Endodermal cell (in vitro differentiated cells): Measurements from ENCODE around the gene ARHGAP22. TPM values are rescaled to one million over a fixed set of nuclear protein-coding genes. Genes with fewer than 3 reads are reported as not detected.
A peak's percentile ranks its signal among the peaks of the same experiment; 100 is the strongest.

Experiments used
- DNase-seq: peaks from one replicate; pipeline ENCODE4 v3.0.0-alpha.2; 2017
- H3K27ac ChIP-seq: 2 replicates; pipeline ENCODE4 v1.5.1; 2013; ENCODE audit warnings: mild to moderate bottlenecking, low read depth, low read length, moderate library complexity
- H3K27me3 ChIP-seq: 2 replicates; pipeline ENCODE4 v1.6.1; 2013; ENCODE audit warnings: mild to moderate bottlenecking, low read length, moderate library complexity; ENCODE audit not compliant: insufficient read depth, control insufficient read depth, poor library complexity, severe bottlenecking
- H3K36me3 ChIP-seq: 2 replicates; pipeline ENCODE4 v1.7.0; 2013; ENCODE audit warnings: mild to moderate bottlenecking, low read length, moderate library complexity; ENCODE audit not compliant: control insufficient read depth, insufficient read depth
- H3K4me1 ChIP-seq: one replicate; pipeline ENCODE4 v1.7.0; 2013; ENCODE audit warnings: low read length; ENCODE audit not compliant: control insufficient read depth, insufficient read depth
- H3K4me3 ChIP-seq: 2 replicates; pipeline ENCODE4 v1.5.1; 2013; ENCODE audit warnings: mild to moderate bottlenecking, low read length, moderate library complexity
- H3K9ac ChIP-seq: 2 replicates; pipeline ENCODE4 v1.6.1; 2013; ENCODE audit warnings: mild to moderate bottlenecking, low read length, moderate library complexity; ENCODE audit not compliant: poor library complexity, severe bottlenecking; ENCODE audit errors: extremely low read depth
- H3K9me3 ChIP-seq: 2 replicates; pipeline ENCODE4 v1.6.1; 2013; ENCODE audit warnings: mild to moderate bottlenecking, low read length, moderate library complexity; ENCODE audit not compliant: control insufficient read depth
- H3K27ac Mint-ChIP-seq: 2 replicates; pipeline ENCODE4 v1.8.0; 2020; ENCODE audit warnings: mixed read lengths
- H3K27me3 Mint-ChIP-seq: 2 replicates; pipeline ENCODE4 v1.8.0; 2021; ENCODE audit warnings: mild to moderate bottlenecking, mixed read lengths; ENCODE audit not compliant: insufficient read depth
- H3K36me3 Mint-ChIP-seq: 2 replicates; pipeline ENCODE4 v1.8.0; 2020; ENCODE audit warnings: low read depth, mixed read lengths
- H3K4me1 Mint-ChIP-seq: 2 replicates; pipeline ENCODE4 v1.8.0; 2020; ENCODE audit warnings: mixed read lengths
- H3K4me3 Mint-ChIP-seq: 2 replicates; pipeline ENCODE4 v1.8.0; 2020; ENCODE audit warnings: mild to moderate bottlenecking, moderate library complexity, mixed read lengths
- H3K9me3 Mint-ChIP-seq: 2 replicates; pipeline ENCODE4 v1.8.0; 2020; ENCODE audit warnings: mild to moderate bottlenecking, mixed read lengths
- CTCF ChIP-seq: fragments of 200-600 bp; sonication (generic); conservative IDR thresholded peaks from 2 replicates; pipeline ENCODE4 v1.5.0; 2021; ENCODE audit warnings: antibody characterized with exemption, mild to moderate bottlenecking
- WGBS, 2 experiments: methylation state at CpG; one replicate each; pipeline versions ENCODE4 v1.1.5 to v1.1.7; 2013; ENCODE audit warnings: missing lambda C conversion rate in 2 of 2, mixed read lengths in 1 of 2; ENCODE audit not compliant: insufficient coverage in 1 of 2, insufficient read length in 1 of 2; 5-methylcytosine and 5-hydroxymethylcytosine counted together
- total RNA-seq, 2 donors: library from RNA; stranded (reverse); fragmentation: NEBNext Ultra II Directional in 1 of 2; extraction: Animal tissue kit (Norgen Biotek cat#: 25700) in 1 of 2; gene quantifications; 2 replicates in 1 of 2; 3 replicates in 1 of 2; pipeline ENCODE4 v1.2.1, GENCODE V29; 2021

ARHGAP22 gene
- total RNA-seq, 2 donors from 2014 or later: 10.3 to 14.1 TPM

- DNase-seq: peak; percentile 48
- no peak for TF ChIP-seq CTCF
- 89 to 98% methylated on average over 7 of the region's 7 CpGs for WGBS, 2 experiments
- Mint-ChIP-seq H3K4me3 (no peak overlapping the region), H3K36me3 (no peaks in the 10 kb centered on the region), H3K4me1 (peaks cover 4% of the 10 kb centered on the region), H3K27me3 (peaks cover 5% of the 10 kb centered on the region), H3K27ac (no peak overlapping the region), H3K9me3 (peaks cover 4% of the 10 kb centered on the region)
- Histone ChIP-seq H3K9me3 (peaks cover 2% of the 10 kb centered on the region), H3K27ac (no peak overlapping the region), H3K4me3 (no peak overlapping the region), H3K27me3 (no peaks in the 10 kb centered on the region), H3K4me1 (no peaks in the 10 kb centered on the region), H3K9ac (no peak overlapping the region), H3K36me3 (no peaks in the 10 kb centered on the region)
Observed at GRCh38 chr10:48507933-48508790, 96.7 kb downstream of the ARHGAP22 start.

GRCh38 chr10:48507494-48507893 is 97.4 kb downstream of the ARHGAP22 start:
- H3K27me3 Mint-ChIP-seq: peaks cover 7% of the 10 kb centered on the region
- no peak for TF ChIP-seq CTCF
- H3K27ac Mint-ChIP-seq: no peak overlapping the region
- no peaks in the 10 kb centered on the region for H3K4me1 ChIP-seq
- H3K36me3 Mint-ChIP-seq: no peaks in the 10 kb centered on the region
- no peak overlapping the region for H3K9ac ChIP-seq
- no peak overlapping the region for H3K27ac ChIP-seq
- no peak for DNase-seq
- H3K4me3 ChIP-seq: no peak overlapping the region
- H3K4me1 Mint-ChIP-seq: peaks cover 4% of the 10 kb centered on the region
- H3K9me3 Mint-ChIP-seq: no peaks in the 10 kb centered on the region
- no peaks in the 10 kb centered on the region for H3K27me3 ChIP-seq
- WGBS, 2 experiments: 78 to 91% methylated on average over 1 to 4 of the region's 6 CpGs
- no peaks in the 10 kb centered on the region for H3K9me3 ChIP-seq
- no peaks in the 10 kb centered on the region for H3K36me3 ChIP-seq
- no peak overlapping the region for H3K4me3 Mint-ChIP-seq

- Histone ChIP-seq H3K4me1 (no peaks in the 10 kb centered on the region), H3K4me3 (no peak overlapping the region), H3K9me3 (no peaks in the 10 kb centered on the region), H3K9ac (no peak overlapping the region), H3K27me3 (no peaks in the 10 kb centered on the region), H3K27ac (no peak overlapping the region), H3K36me3 (no peaks in the 10 kb centered on the region)
- Mint-ChIP-seq H3K36me3 (no peaks in the 10 kb centered on the region), H3K4me3 (no peak overlapping the region), H3K4me1 (peaks cover 4% of the 10 kb centered on the region), H3K9me3 (no peaks in the 10 kb centered on the region), H3K27ac (no peak overlapping the region), H3K27me3 (peaks cover 7% of the 10 kb centered on the region)
- WGBS, 2 experiments: 93 to 94% methylated on average over 7 to 8 of the region's 8 CpGs
- peak; percentile 46 for TF ChIP-seq CTCF
- peak; percentile 55 for DNase-seq
Observed at GRCh38 chr10:48506147-48506917, 98.5 kb downstream of the ARHGAP22 start.
